Smooth muscle cell (in vitro differentiated cells): ENCODE measurements around the gene TTC4. TPM values are rescaled to one million over a fixed set of nuclear protein-coding genes. Genes with fewer than 3 reads are reported as not detected.

Experiments
- DNase-seq: peaks from one replicate; lab custom pipeline; 2025; ENCODE audit not compliant: unreplicated experiment; lab: John Stamatoyannopoulos, UW
- H2AFZ ChIP-seq: fragments of 200-600 bp; sonication (generic); 2 replicates; pipeline ENCODE4 v1.6.0; 2016; ENCODE audit warnings: antibody characterized with exemption, low read depth, mild to moderate bottlenecking
- H3F3A ChIP-seq: fragments of 200-600 bp; sonication (generic); 2 replicates; pipeline ENCODE4 v1.6.0; 2017; ENCODE audit warnings: antibody characterized with exemption, low read depth
- H3K27ac ChIP-seq: fragments of 200-600 bp; sonication (generic); 2 replicates; pipeline ENCODE4 v1.5.1; 2016; ENCODE audit warnings: low read depth, mild to moderate bottlenecking
- H3K27me3 ChIP-seq: fragments of 200-600 bp; sonication (generic); 2 replicates; pipeline ENCODE4 v1.6.1; 2016; ENCODE audit warnings: low read depth, mild to moderate bottlenecking
- H3K36me3 ChIP-seq: fragments of 200-600 bp; sonication (generic); 2 replicates; pipeline ENCODE4 v1.5.1; 2016; ENCODE audit warnings: low read depth
- H3K4me1 ChIP-seq: fragments of 200-600 bp; sonication (generic); 2 replicates; pipeline ENCODE4 v1.5.1; 2016; ENCODE audit warnings: low read depth
- H3K4me2 ChIP-seq: fragments of 200-600 bp; sonication (generic); 2 replicates; pipeline ENCODE4 v1.6.0; 2016; ENCODE audit warnings: mild to moderate bottlenecking
- H3K4me3 ChIP-seq: fragments of 200-600 bp; sonication (generic); 2 replicates; pipeline ENCODE4 v1.5.1; 2016; ENCODE audit warnings: mild to moderate bottlenecking
- H3K79me2 ChIP-seq: fragments of 200-600 bp; sonication (generic); 2 replicates; pipeline ENCODE4 v1.6.0; 2016; ENCODE audit warnings: low read depth, mild to moderate bottlenecking
- H3K9ac ChIP-seq: fragments of 200-600 bp; sonication (generic); 2 replicates; pipeline ENCODE4 v1.6.0; 2016; ENCODE audit warnings: low read depth
- H3K9me3 ChIP-seq: fragments of 200-600 bp; sonication (generic); replicated peaks from 2 replicates; pipeline ENCODE4 v1.5.1; 2016; ENCODE audit warnings: low read depth
- H4K20me1 ChIP-seq: fragments of 200-600 bp; sonication (generic); 2 replicates; pipeline ENCODE4 v1.6.0; 2016; ENCODE audit warnings: low read depth
- WGBS: methylation state at CpG from one replicate; pipeline ENCODE4 v1.1.7; 2016; ENCODE audit warnings: low lambda C conversion rate; 5-methylcytosine and 5-hydroxymethylcytosine counted together
- polyA plus RNA-seq: library from polyadenylated mRNA; unstranded; fragments of >200 nt; fragmentation: Nextera tagmentation; extraction: Ambion mirVana; gene quantifications from 2 replicates; pipeline ENCODE4 v1.2.1, GENCODE V29; 2016
- total RNA-seq: library from RNA; depleted of rRNA; stranded (reverse); fragments of >200 nt; gene quantifications from 2 replicates; pipeline ENCODE4 v1.2.3, GENCODE V29; 2014
- TF ChIP-seq, protein P1 (sequence below): fragments of 200-600 bp; sonication (generic); IDR thresholded peaks from 2 replicates; pipeline ENCODE4 v1.5.1; 2017; ENCODE audit warnings: borderline replicate concordance, mild to moderate bottlenecking, antibody characterized with exemption; ENCODE audit not compliant: insufficient read depth, poor library complexity, severe bottlenecking

TTC4 gene
- total and polyA plus RNA-seq, 2 experiments from 2014 or later: 14.7 to 27.3 TPM

DNA sequence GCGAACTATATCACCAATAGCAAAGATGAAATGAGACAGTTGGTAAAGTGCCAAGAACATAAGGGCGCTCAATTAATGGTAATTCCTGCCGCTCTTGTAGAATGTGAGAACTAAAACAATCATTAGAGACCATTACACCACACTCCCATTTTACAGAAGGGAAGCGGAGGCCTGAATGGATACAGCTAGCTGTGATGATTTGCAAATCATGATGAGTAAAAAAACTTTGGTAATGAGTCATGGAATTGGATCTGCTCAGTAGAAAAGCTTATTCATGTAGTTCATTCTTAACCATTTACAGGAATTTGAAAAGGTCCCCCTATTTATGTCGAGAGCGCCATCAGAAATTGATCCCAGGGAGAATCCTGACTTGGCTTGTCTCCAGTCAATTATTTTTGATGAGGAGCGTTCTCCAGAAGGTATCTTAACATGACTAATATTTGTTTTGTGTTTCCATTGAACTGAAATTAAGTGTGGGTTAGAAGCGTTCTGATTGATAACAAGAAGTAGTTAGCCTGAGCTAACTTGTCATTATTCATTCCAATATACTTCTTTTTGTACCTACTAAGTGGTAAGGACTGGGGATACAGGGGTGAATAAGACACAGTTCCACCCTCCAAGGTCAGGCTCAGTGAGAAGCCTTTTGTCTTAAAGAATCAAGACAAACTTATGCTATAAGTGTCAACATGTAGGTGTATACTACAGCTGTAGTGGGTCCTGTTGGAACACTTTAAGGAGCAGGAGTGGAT lies 812 bp downstream of the TTC4 start:
- Histone ChIP-seq H4K20me1 (no peaks in the 10 kb centered on the region), H3K9me3 (no peaks in the 10 kb centered on the region), H3K9ac (peak overlapping the region; percentile 84), H2AFZ (peak overlapping the region; percentile 96), H3F3A (no peaks in the 10 kb centered on the region), H3K27me3 (peaks cover under 1% of the 10 kb centered on the region), H3K27ac (peak overlapping the region; percentile 51), H3K4me1 (peaks cover 7% of the 10 kb centered on the region), H3K4me2 (peak overlapping the region; percentile 86), H3K4me3 (peak overlapping the region; percentile 90), H3K79me2 (peaks cover 17% of the 10 kb centered on the region), H3K36me3 (peaks cover 9% of the 10 kb centered on the region)
- WGBS: 48% methylated on average over 8 of the region's 8 CpGs
- TF ChIP-seq, protein P1, sequence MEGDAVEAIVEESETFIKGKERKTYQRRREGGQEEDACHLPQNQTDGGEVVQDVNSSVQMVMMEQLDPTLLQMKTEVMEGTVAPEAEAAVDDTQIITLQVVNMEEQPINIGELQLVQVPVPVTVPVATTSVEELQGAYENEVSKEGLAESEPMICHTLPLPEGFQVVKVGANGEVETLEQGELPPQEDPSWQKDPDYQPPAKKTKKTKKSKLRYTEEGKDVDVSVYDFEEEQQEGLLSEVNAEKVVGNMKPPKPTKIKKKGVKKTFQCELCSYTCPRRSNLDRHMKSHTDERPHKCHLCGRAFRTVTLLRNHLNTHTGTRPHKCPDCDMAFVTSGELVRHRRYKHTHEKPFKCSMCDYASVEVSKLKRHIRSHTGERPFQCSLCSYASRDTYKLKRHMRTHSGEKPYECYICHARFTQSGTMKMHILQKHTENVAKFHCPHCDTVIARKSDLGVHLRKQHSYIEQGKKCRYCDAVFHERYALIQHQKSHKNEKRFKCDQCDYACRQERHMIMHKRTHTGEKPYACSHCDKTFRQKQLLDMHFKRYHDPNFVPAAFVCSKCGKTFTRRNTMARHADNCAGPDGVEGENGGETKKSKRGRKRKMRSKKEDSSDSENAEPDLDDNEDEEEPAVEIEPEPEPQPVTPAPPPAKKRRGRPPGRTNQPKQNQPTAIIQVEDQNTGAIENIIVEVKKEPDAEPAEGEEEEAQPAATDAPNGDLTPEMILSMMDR: no peak
- no peak for DNase-seq

DNA sequence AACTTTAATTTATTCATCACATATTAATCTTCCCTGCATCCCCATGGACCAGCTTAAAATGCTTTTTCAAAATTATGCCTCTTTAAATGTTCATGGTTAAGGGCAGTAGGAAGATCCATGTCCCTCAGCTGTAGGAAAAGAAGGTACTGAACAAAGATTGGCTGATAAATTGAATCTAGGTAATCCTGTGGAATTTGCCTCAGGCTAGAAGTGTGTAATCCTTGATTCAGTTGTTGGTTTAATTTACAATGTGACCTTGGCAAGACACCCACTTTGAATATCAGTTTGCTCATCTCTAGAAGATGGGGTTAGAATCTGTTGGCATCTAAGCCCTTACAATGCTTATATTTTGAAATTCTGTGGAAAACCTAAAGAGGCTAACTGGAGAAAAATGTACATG lies 6.1 kb downstream of the TTC4 start:
- no peak overlapping the region for H3K4me3 ChIP-seq
- TF ChIP-seq, protein P1: no peak
- peaks cover 8% of the 10 kb centered on the region for H3K79me2 ChIP-seq
- DNase-seq: no peak
- H3K36me3 ChIP-seq: peaks cover 61% of the 10 kb centered on the region
- no peak overlapping the region for H3K9ac ChIP-seq
- peaks cover 20% of the 10 kb centered on the region for H3K9me3 ChIP-seq
- no peaks in the 10 kb centered on the region for H3K27me3 ChIP-seq
- H3F3A ChIP-seq: no peaks in the 10 kb centered on the region
- H4K20me1 ChIP-seq: no peaks in the 10 kb centered on the region
- H3K27ac ChIP-seq: no peak overlapping the region
- no peak overlapping the region for H3K4me2 ChIP-seq
- H3K4me1 ChIP-seq: peaks cover 3% of the 10 kb centered on the region
- no peak overlapping the region for H2AFZ ChIP-seq

DNA sequence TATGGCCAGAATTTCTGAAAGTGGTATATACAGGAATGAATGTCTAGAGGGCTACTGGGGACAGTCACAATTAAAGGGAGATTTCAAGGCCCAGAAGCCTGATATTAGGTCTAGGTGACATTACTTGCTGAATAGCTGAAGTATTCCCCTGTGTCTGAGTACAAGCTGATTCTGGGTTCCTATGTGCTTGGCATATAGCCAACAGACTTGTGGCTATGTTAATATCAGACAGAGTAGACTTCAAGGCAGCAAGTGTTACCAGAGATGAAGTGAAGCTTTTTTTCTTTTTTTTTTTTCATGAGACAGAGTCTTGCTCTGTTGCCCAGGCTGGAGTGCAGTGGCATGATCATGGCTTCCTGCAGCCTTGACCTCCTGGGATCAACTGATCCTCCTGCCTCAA lies 8.3 kb downstream of the TTC4 start:
- Histone ChIP-seq H4K20me1 (no peaks in the 10 kb centered on the region), H3K36me3 (peaks cover 61% of the 10 kb centered on the region), H3K4me2 (no peak overlapping the region), H3K27ac (no peak overlapping the region), H3K9ac (no peak overlapping the region), H3F3A (no peaks in the 10 kb centered on the region), H3K9me3 (peaks cover 20% of the 10 kb centered on the region), H3K4me1 (no peaks in the 10 kb centered on the region), H3K79me2 (no peaks in the 10 kb centered on the region), H2AFZ (no peak overlapping the region), H3K27me3 (no peaks in the 10 kb centered on the region), H3K4me3 (no peak overlapping the region)
- DNase-seq: no peak
- TF ChIP-seq, protein P1: no peak

DNA sequence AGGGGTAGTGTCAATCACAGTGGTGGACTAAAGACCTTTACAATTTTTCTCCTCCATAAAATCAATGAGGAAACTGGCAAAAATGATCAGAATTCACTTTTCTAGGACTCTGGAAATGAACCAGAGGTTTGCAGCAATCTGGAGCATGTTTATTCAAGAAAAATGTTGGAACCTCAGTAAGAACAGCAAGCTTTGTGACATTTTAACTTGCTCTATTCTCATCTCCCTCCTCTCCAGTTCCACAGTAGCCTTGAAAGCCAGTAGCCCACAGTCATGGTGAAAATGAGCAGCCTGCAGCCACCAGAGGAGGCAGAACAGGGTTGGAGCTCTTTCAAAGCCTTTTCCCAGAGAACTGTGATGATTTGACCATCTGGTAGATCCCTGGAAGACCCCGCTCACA lies 9.1 kb downstream of the TTC4 start:
- Histone ChIP-seq H3K4me1 (no peaks in the 10 kb centered on the region), H3K36me3 (peaks cover 61% of the 10 kb centered on the region)

More for the DNA sequence above, 9.1 kb downstream of the TTC4 start:
- no peaks in the 10 kb centered on the region for H3K27me3 ChIP-seq
- H3K9me3 ChIP-seq: peaks cover 20% of the 10 kb centered on the region
- no peak overlapping the region for H3K9ac ChIP-seq
- TF ChIP-seq, protein P1: no peak
- H3K4me3 ChIP-seq: no peak overlapping the region
- no peaks in the 10 kb centered on the region for H3F3A ChIP-seq
- no peaks in the 10 kb centered on the region for H3K79me2 ChIP-seq
- DNase-seq: no peak
- WGBS: 97% methylated on average over 1 of the region's 1 CpG
- no peak overlapping the region for H3K4me2 ChIP-seq
- H2AFZ ChIP-seq: no peak overlapping the region
- H3K27ac ChIP-seq: no peak overlapping the region
- H4K20me1 ChIP-seq: no peaks in the 10 kb centered on the region
